Astrocyte (in vitro differentiated cells and primary cell): ENCODE measurements around the gene LMNA. TPM values are rescaled to one million over a fixed set of nuclear protein-coding genes. Genes with fewer than 3 reads are reported as not detected.

Experiments
- DNase-seq: peaks from one replicate; pipeline ENCODE4 v3.0.0-alpha.2; 2010; ENCODE audit warnings: low read depth
- FAIRE-seq: peaks from 2 replicates; lab custom pipeline; 2011; peaks lifted over from hg19 to GRCh38; lab: Jason Lieb, UNC
- H2AFZ ChIP-seq: 2 replicates; pipeline ENCODE4 v1.6.0; 2012; ENCODE audit warnings: low read depth, low read length, inconsistent platforms
- H3K27ac ChIP-seq: 2 replicates; pipeline ENCODE4 v1.5.1; 2011; ENCODE audit warnings: low read depth, low read length, inconsistent platforms
- H3K27me3 ChIP-seq: 2 replicates; pipeline ENCODE4 v1.6.0; 2011; ENCODE audit warnings: low read length, inconsistent platforms; ENCODE audit not compliant: insufficient read depth
- H3K36me3 ChIP-seq: 2 replicates; pipeline ENCODE4 v1.5.1; 2011; ENCODE audit warnings: low read length, inconsistent platforms; ENCODE audit not compliant: insufficient read depth
- H3K4me1 ChIP-seq: 2 replicates; pipeline ENCODE4 v1.5.1; 2011; ENCODE audit warnings: low read length, inconsistent platforms; ENCODE audit not compliant: insufficient read depth
- H3K4me2 ChIP-seq: 2 replicates; pipeline ENCODE4 v1.6.0; 2012; ENCODE audit warnings: low read length, inconsistent platforms
- H3K4me3 ChIP-seq: 2 replicates; pipeline ENCODE4 v1.5.1; 2011; ENCODE audit warnings: low read depth, mild to moderate bottlenecking, low read length, inconsistent platforms; ENCODE audit not compliant: insufficient read depth
- H3K79me2 ChIP-seq: 2 replicates; pipeline ENCODE4 v1.6.0; 2012; ENCODE audit warnings: mild to moderate bottlenecking, low read length, inconsistent platforms; ENCODE audit not compliant: insufficient read depth
- H3K9ac ChIP-seq: 2 replicates; pipeline ENCODE4 v1.6.0; 2012; ENCODE audit warnings: mild to moderate bottlenecking, low read length, inconsistent platforms
- H3K9me3 ChIP-seq: 2 replicates; pipeline ENCODE4 v1.5.1; 2012; ENCODE audit warnings: low read depth, mild to moderate bottlenecking, low read length, inconsistent platforms; ENCODE audit not compliant: insufficient read depth
- H4K20me1 ChIP-seq: 2 replicates; pipeline ENCODE4 v1.6.0; 2012; ENCODE audit warnings: low read length, inconsistent platforms; ENCODE audit not compliant: insufficient read depth
- H3K27ac Mint-ChIP-seq: one replicate; pipeline ENCODE4 v1.8.0; 2021; ENCODE audit warnings: mild to moderate bottlenecking, mixed read lengths; ENCODE audit not compliant: unreplicated experiment
- H3K27me3 Mint-ChIP-seq: one replicate; pipeline ENCODE4 v1.8.0; 2021; ENCODE audit warnings: low read depth, mixed read lengths; ENCODE audit not compliant: unreplicated experiment
- H3K36me3 Mint-ChIP-seq: one replicate; pipeline ENCODE4 v1.8.0; 2021; ENCODE audit warnings: low read depth, mixed read lengths; ENCODE audit not compliant: unreplicated experiment
- H3K4me1 Mint-ChIP-seq: one replicate; pipeline ENCODE4 v1.8.0; 2021; ENCODE audit warnings: low read depth, mixed read lengths; ENCODE audit not compliant: unreplicated experiment
- H3K4me3 Mint-ChIP-seq: one replicate; pipeline ENCODE4 v1.8.0; 2021; ENCODE audit warnings: mild to moderate bottlenecking, moderate library complexity, mixed read lengths; ENCODE audit not compliant: unreplicated experiment
- H3K9me3 Mint-ChIP-seq: one replicate; pipeline ENCODE4 v1.8.0; 2021; ENCODE audit warnings: mild to moderate bottlenecking, mixed read lengths; ENCODE audit not compliant: unreplicated experiment
- CTCF ChIP-seq: IDR thresholded peaks from 2 replicates; pipeline ENCODE4 v1.5.1; 2011; ENCODE audit warnings: low read depth, mild to moderate bottlenecking, inconsistent platforms, low read length, moderate library complexity; ENCODE audit not compliant: insufficient read depth
- EZH2 ChIP-seq: IDR thresholded peaks from 2 replicates; pipeline ENCODE4 v1.6.1; 2012; ENCODE audit warnings: mild to moderate bottlenecking, low read length, inconsistent platforms; ENCODE audit not compliant: insufficient read depth
- total RNA-seq: library from RNA; stranded (reverse); gene quantifications from 2 replicates; pipeline ENCODE4 v1.2.1, GENCODE V29; 2021

LMNA gene
- total RNA-seq, 1 donor from 2014 or later, result 464 TPM

GRCh38 chr1:156104065-156104810, 10.3 kb upstream of the LMNA start:
- FAIRE-seq, result no peak
- Histone ChIP-seq H3K9ac (peak overlapping the region; percentile 90), H3K4me3 (no peak overlapping the region), H3K9me3 (no peaks in the 10 kb centered on the region), H4K20me1 (no peaks in the 10 kb centered on the region), H3K27me3 (no peaks in the 10 kb centered on the region), H3K79me2 (peaks cover 24% of the 10 kb centered on the region), H3K4me1 (peaks cover 54% of the 10 kb centered on the region), H2AFZ (no peak overlapping the region), H3K4me2 (peak overlapping the region; percentile 62), H3K27ac (peak overlapping the region; percentile 88), H3K36me3 (no peaks in the 10 kb centered on the region)
- no peaks in the 10 kb centered on the region for H3K27me3 Mint-ChIP-seq
- TF ChIP-seq EZH2 (no peak), CTCF (no peak)
- H3K4me1 Mint-ChIP-seq, result peaks cover 54% of the 10 kb centered on the region
- DNase-seq, result peak; percentile 72
- peak overlapping the region; percentile 100 for H3K27ac Mint-ChIP-seq
- peaks cover 13% of the 10 kb centered on the region for H3K36me3 Mint-ChIP-seq
- H3K9me3 Mint-ChIP-seq, result no peaks in the 10 kb centered on the region
- peak overlapping the region; percentile 65 for H3K4me3 Mint-ChIP-seq

- Mint-ChIP-seq H3K9me3 (no peaks in the 10 kb centered on the region), H3K27ac (peak overlapping the region; percentile 100), H3K27me3 (no peaks in the 10 kb centered on the region), H3K4me3 (peak overlapping the region; percentile 69), H3K4me1 (peaks cover 54% of the 10 kb centered on the region), H3K36me3 (peaks cover 13% of the 10 kb centered on the region)
- H3K79me2 ChIP-seq, result peaks cover 21% of the 10 kb centered on the region
- peaks cover 54% of the 10 kb centered on the region for H3K4me1 ChIP-seq
- no peak overlapping the region for H3K4me3 ChIP-seq
- H4K20me1 ChIP-seq, result no peaks in the 10 kb centered on the region
- no peaks in the 10 kb centered on the region for H3K9me3 ChIP-seq
- no peaks in the 10 kb centered on the region for H3K27me3 ChIP-seq
- H2AFZ ChIP-seq, result no peak overlapping the region
- H3K4me2 ChIP-seq, result peak overlapping the region; percentile 78
- no peaks in the 10 kb centered on the region for H3K36me3 ChIP-seq
- FAIRE-seq, result no peak
- no peak for DNase-seq
- peak overlapping the region; percentile 88 for H3K27ac ChIP-seq
- TF ChIP-seq CTCF (no peak), EZH2 (no peak)
- peak overlapping the region; percentile 90 for H3K9ac ChIP-seq
Observed at GRCh38 chr1:156104861-156105832, 9.4 kb upstream of the LMNA start.
